KOPT-K1 (cell line): Measurements from ENCODE around the gene FADS1.

Experiments
- H3K27ac ChIP-seq: fragments of 200-600 bp; sonication (generic); 2 replicates; pipeline ENCODE4 v1.5.1; 2016; ENCODE audit warnings: antibody characterized with exemption, mild to moderate bottlenecking, low read depth, low read length; ENCODE audit not compliant: poor library complexity, severe bottlenecking
- H3K36me3 ChIP-seq: fragments of 200-600 bp; sonication (generic); 2 replicates; pipeline ENCODE4 v1.5.1; 2017; ENCODE audit warnings: antibody characterized with exemption, mild to moderate bottlenecking, low read length, moderate library complexity; ENCODE audit not compliant: insufficient read depth
- H3K9me3 ChIP-seq: fragments of 200-600 bp; sonication (generic); 2 replicates; pipeline ENCODE4 v1.5.1; 2017; ENCODE audit warnings: antibody characterized with exemption, low read length, mild to moderate bottlenecking; ENCODE audit not compliant: insufficient read depth, poor library complexity, severe bottlenecking

The FADS1 gene

GRCh38 chr11:61851113-61851899 is 34.5 kb upstream of the FADS1 start:
- Histone ChIP-seq H3K9me3 (no peaks in the 10 kb centered on the region), H3K36me3 (peaks cover 100% of the 10 kb centered on the region), H3K27ac (no peak overlapping the region)

GRCh38 chr11:61850687-61851086 is 33.9 kb upstream of the FADS1 start:
- H3K36me3 ChIP-seq = peaks cover 100% of the 10 kb centered on the region
- H3K9me3 ChIP-seq = no peaks in the 10 kb centered on the region
- no peak overlapping the region for H3K27ac ChIP-seq

GRCh38 chr11:61848631-61849030 is 31.8 kb upstream of the FADS1 start:
- H3K9me3 ChIP-seq = no peaks in the 10 kb centered on the region
- H3K36me3 ChIP-seq = peaks cover 100% of the 10 kb centered on the region
- H3K27ac ChIP-seq = no peak overlapping the region

GRCh38 chr11:61847914-61848581 is 31.2 kb upstream of the FADS1 start:
- H3K9me3 ChIP-seq = no peaks in the 10 kb centered on the region
- H3K27ac ChIP-seq = no peak overlapping the region
- peaks cover 100% of the 10 kb centered on the region for H3K36me3 ChIP-seq

GRCh38 chr11:61846362-61847020 is 29.7 kb upstream of the FADS1 start:
- no peaks in the 10 kb centered on the region for H3K9me3 ChIP-seq
- H3K27ac ChIP-seq = no peak overlapping the region
- peaks cover 100% of the 10 kb centered on the region for H3K36me3 ChIP-seq

GRCh38 chr11:61844909-61845565 is 28.2 kb upstream of the FADS1 start:
- no peaks in the 10 kb centered on the region for H3K9me3 ChIP-seq
- H3K27ac ChIP-seq = no peak overlapping the region
- peaks cover 100% of the 10 kb centered on the region for H3K36me3 ChIP-seq

GRCh38 chr11:61842528-61842820 is 25.7 kb upstream of the FADS1 start:
- Histone ChIP-seq H3K9me3 (no peaks in the 10 kb centered on the region), H3K36me3 (peaks cover 100% of the 10 kb centered on the region), H3K27ac (no peak overlapping the region)

GRCh38 chr11:61841636-61842527 is 25.1 kb upstream of the FADS1 start:
- Histone ChIP-seq H3K9me3 (no peaks in the 10 kb centered on the region), H3K27ac (no peak overlapping the region), H3K36me3 (peaks cover 100% of the 10 kb centered on the region)

GRCh38 chr11:61840371-61840770 is 23.6 kb upstream of the FADS1 start:
- Histone ChIP-seq H3K9me3 (no peaks in the 10 kb centered on the region), H3K36me3 (peaks cover 96% of the 10 kb centered on the region), H3K27ac (no peak overlapping the region)

GRCh38 chr11:61839742-61840141 is 22.9 kb upstream of the FADS1 start:
- no peaks in the 10 kb centered on the region for H3K9me3 ChIP-seq
- peaks cover 90% of the 10 kb centered on the region for H3K36me3 ChIP-seq
- H3K27ac ChIP-seq = no peak overlapping the region

- peaks cover 81% of the 10 kb centered on the region for H3K36me3 ChIP-seq
- no peak overlapping the region for H3K27ac ChIP-seq
- H3K9me3 ChIP-seq = no peaks in the 10 kb centered on the region
Measured at GRCh38 chr11:61838921-61839320, 22.1 kb upstream of the FADS1 start.

GRCh38 chr11:61838501-61838900 is 21.7 kb upstream of the FADS1 start:
- peaks cover 77% of the 10 kb centered on the region for H3K36me3 ChIP-seq

GRCh38 chr11:61837411-61838005 is 20.7 kb upstream of the FADS1 start:
- no peaks in the 10 kb centered on the region for H3K9me3 ChIP-seq
- peak overlapping the region; percentile 30 for H3K27ac ChIP-seq
- H3K36me3 ChIP-seq = peaks cover 73% of the 10 kb centered on the region

More at GRCh38 chr11:61838501-61838900, 21.7 kb upstream of the FADS1 start:
- Histone ChIP-seq H3K9me3 (no peaks in the 10 kb centered on the region), H3K27ac (no peak overlapping the region)

GRCh38 chr11:61836193-61836592 is 19.4 kb upstream of the FADS1 start:
- H3K9me3 ChIP-seq = no peaks in the 10 kb centered on the region
- peaks cover 71% of the 10 kb centered on the region for H3K36me3 ChIP-seq
- H3K27ac ChIP-seq = peak overlapping the region; percentile 100
